ENCODE data around the gene SEMA4A. TPM values are rescaled to one million over a fixed set of nuclear protein-coding genes. Genes with fewer than 3 reads are reported as not detected.

The SEMA4A gene
- total RNA-seq, 3 donors from 2014 or later: 1.4 to 21.5 (median 9.2) TPM

DNA sequence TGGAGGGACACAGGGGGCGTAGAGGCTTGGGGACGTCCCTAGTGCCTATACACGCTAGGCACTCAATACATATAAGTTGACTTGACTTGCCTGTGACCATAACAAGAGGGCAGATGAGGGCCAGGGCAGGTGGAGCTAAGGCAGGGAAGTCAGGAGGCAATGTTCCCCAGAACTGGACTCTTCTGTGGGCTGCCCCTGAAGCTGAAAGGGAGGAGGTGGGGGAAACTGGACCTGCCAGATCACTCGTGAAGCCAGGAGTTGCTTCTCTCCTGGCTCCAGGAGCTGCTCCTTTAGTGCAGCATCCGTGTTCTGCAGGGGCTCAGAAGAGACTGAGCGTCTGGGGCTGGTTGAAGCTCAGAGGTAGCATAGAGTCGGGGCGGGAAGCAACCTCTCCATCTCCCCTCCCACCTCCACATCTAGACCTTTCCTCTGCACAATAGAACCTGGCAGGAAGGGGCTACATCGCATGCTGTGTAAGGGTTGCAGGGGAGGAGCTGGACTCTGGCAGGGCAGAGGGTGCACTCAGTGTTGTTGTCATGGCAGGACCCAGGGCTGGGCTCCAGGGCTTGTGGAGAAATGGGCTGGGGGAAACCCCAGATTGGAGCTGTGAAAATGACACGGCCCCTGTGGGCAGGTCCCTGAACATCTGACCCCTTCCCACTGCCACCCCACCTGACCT, 2.9 kb upstream of the SEMA4A start:
- H3K4me1 ChIP-seq: peaks cover 17% of the 10 kb centered on the region in 2 donors
- intact Hi-C loops (cut with DNase I; ENCODE audit: low total_unique reads): no loop called here
- H3K9me3 ChIP-seq: no peaks in the 10 kb centered on the region
- TF ChIP-seq CTCF (IDR thresholded peaks at IDR 0.05) (no peak), POLR2A (IDR thresholded peaks at IDR 0.05) (no peak), POLR2AphosphoS5 (IDR thresholded peaks at IDR 0.05) (no peak)
- H3K36me3 ChIP-seq: no peaks in the 10 kb centered on the region
- H3K4me3 ChIP-seq: no peak overlapping the region
- no peak for DNase-seq (ENCODE audit: low spot score in 2 of 2)
- H3K27me3 ChIP-seq: no peaks in the 10 kb centered on the region
- no peak overlapping the region for H3K27ac ChIP-seq

DNA sequence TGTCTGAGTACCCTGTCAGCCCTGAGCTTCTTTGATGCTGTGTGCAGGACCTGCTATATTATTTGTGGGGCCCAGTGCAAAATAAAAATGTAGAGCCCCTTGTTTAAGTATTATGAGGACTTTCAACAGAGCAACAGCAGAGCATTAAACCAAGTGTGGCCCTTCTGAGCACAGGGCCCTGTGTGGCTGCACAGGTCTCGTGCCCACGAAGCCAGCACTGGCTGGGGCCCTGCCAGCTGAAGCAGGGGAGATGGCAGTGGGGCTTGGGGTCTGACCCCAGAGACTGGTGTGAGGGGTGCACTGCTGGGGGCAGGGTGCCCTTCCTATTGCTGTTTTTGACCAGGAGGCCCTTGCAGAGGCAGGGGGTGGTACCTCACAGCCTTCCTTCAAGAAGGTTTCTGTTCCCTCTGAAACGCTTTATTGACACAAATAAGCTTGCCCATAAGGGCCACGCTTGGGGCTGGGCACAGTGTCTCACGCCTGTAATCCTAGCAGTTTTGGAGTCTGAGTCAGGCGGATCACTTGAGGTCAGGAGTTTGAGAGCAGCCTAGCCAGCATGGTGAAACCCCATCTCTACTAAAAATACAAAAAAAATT, 2.2 kb upstream of the SEMA4A start:
- no peak for TF ChIP-seq CTCF (IDR thresholded peaks at IDR 0.05)
- TF ChIP-seq POLR2AphosphoS5 (IDR thresholded peaks at IDR 0.05): no peak
- TF ChIP-seq POLR2A (IDR thresholded peaks at IDR 0.05): no peak
- Histone ChIP-seq H3K36me3 (no peaks in the 10 kb centered on the region), H3K4me1 (peaks cover 15 to 17% of the 10 kb centered on the region in 2 donors), H3K27me3 (no peaks in the 10 kb centered on the region), H3K9me3 (no peaks in the 10 kb centered on the region), H3K27ac (no peak overlapping the region), H3K4me3 (no peak overlapping the region)
- no peak for DNase-seq (ENCODE audit: low spot score in 2 of 2)
- intact Hi-C loops (cut with DNase I; ENCODE audit: low total_unique reads): no loop called here

- peak overlapping the region in 1 of 2 donors; percentile 76 for H3K27ac ChIP-seq
- no peak overlapping the region for H3K4me3 ChIP-seq
- DNase-seq (ENCODE audit: low spot score in 2 of 2): no peak
Observed at GRCh38 chr1:156152628-156153027, 757 bp upstream of the SEMA4A start.

DNA sequence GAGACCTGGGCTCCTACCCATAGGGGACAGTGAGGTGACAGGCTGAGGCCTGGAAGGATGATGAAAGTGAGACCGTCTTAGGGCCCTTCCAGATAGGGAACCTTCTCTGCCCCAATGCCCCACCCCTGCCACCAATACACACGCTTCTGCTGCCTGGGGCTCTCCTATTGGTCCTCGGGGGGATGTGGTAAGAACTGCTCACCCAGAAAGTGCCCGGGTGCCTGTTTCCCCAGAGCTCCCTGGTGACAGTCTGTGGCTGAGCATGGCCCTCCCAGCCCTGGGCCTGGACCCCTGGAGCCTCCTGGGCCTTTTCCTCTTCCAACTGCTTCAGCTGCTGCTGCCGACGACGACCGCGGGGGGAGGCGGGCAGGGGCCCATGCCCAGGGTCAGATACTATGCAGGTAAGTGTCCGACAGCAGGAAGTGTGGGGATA, 948 bp downstream of the SEMA4A start:
- H3K4me3 ChIP-seq: peak overlapping the region in 1 of 3 donors; percentile 15
- no peak for DNase-seq (ENCODE audit: low spot score in 2 of 2)

More at GRCh38 chr1:156152628-156153027, 757 bp upstream of the SEMA4A start:
- Histone ChIP-seq H3K4me1 (peaks cover 6 to 9% of the 10 kb centered on the region in 2 donors), H3K27me3 (no peaks in the 10 kb centered on the region), H3K9me3 (no peaks in the 10 kb centered on the region), H3K36me3 (no peaks in the 10 kb centered on the region)
- intact Hi-C loops (cut with DNase I; ENCODE audit: low total_unique reads): no loop called here
- TF ChIP-seq CTCF (IDR thresholded peaks at IDR 0.05): no peak
- TF ChIP-seq POLR2A (IDR thresholded peaks at IDR 0.05): no peak
- TF ChIP-seq POLR2AphosphoS5 (IDR thresholded peaks at IDR 0.05): no peak

More for the DNA sequence above, 948 bp downstream of the SEMA4A start:
- H3K27me3 ChIP-seq: no peaks in the 10 kb centered on the region
- H3K9me3 ChIP-seq: no peaks in the 10 kb centered on the region
- H3K4me1 ChIP-seq: peaks cover 6 to 9% of the 10 kb centered on the region in 2 donors
- no peaks in the 10 kb centered on the region for H3K36me3 ChIP-seq
- intact Hi-C loops (cut with DNase I; ENCODE audit: low total_unique reads): no loop called here
- H3K27ac ChIP-seq: peak overlapping the region; percentile 25 to 76
- TF ChIP-seq POLR2AphosphoS5 (IDR thresholded peaks at IDR 0.05): no peak
- no peak for TF ChIP-seq CTCF (IDR thresholded peaks at IDR 0.05)
- TF ChIP-seq POLR2A (IDR thresholded peaks at IDR 0.05): no peak
